OCI-LY3 (cell line): Measurements from ENCODE around the gene LIMD2.
"Not testable (repeated sequence)": the region's sequence is repeated elsewhere in the genome, so short reads cannot be mapped to it uniquely, and the experiment has no call there.

Source experiments
- H2AFZ ChIP-seq: fragments of 200-600, 300-600 bp; shearing (Covaris generic); 2 replicates; pipeline ENCODE4 v1.6.0; 2014; ENCODE audit warnings: antibody characterized with exemption, low read depth, low read length
- H3K27ac ChIP-seq: fragments of 200-600, 300-600 bp; sonication (generic); 2 replicates; pipeline ENCODE4 v1.5.1; 2014; ENCODE audit warnings: mild to moderate bottlenecking, low read length, moderate library complexity, mixed read lengths
- H3K27me3 ChIP-seq: fragments of 200-600, 300-600 bp; sonication (generic); 2 replicates; pipeline ENCODE4 v1.6.1; 2014; ENCODE audit warnings: low read depth, low read length, mixed read lengths
- H3K36me3 ChIP-seq: fragments of 200-600, 300-600 bp; sonication (generic); replicated peaks from 2 replicates; pipeline ENCODE3; 2014; ENCODE audit warnings: low read depth, low read length, mixed read lengths
- H3K4me1 ChIP-seq: fragments of 300-600, 200-600 bp; sonication (generic); 2 replicates; pipeline ENCODE4 v1.6.1; 2014; ENCODE audit warnings: low read length, mixed read lengths
- H3K4me2 ChIP-seq: fragments of 200-600, 300-600 bp; sonication (generic); 2 replicates; pipeline ENCODE4 v1.6.1; 2014; ENCODE audit warnings: low read length, mixed read lengths
- H3K4me3 ChIP-seq: fragments of 300-600, 200-600 bp; sonication (generic); 2 replicates; pipeline ENCODE4 v1.5.1; 2014; ENCODE audit warnings: antibody characterized with exemption, mild to moderate bottlenecking, low read length, moderate library complexity
- H3K79me2 ChIP-seq: fragments of 300-600, 200-600 bp; shearing (Covaris generic); 2 replicates; pipeline ENCODE4 v1.6.1; 2014; ENCODE audit warnings: mild to moderate bottlenecking, low read length, mixed read lengths
- H3K9ac ChIP-seq: fragments of 300-600, 200-600 bp; shearing (Covaris generic); 2 replicates; pipeline ENCODE4 v1.6.0; 2014; ENCODE audit warnings: mild to moderate bottlenecking, low read length, moderate library complexity
- H3K9me3 ChIP-seq: fragments of 200-600, 300-600 bp; shearing (Covaris generic); 2 replicates; pipeline ENCODE4 v1.6.1; 2014; ENCODE audit warnings: low read length, mixed read lengths; ENCODE audit not compliant: insufficient read depth
- H4K20me1 ChIP-seq: fragments of 200-600, 300-600 bp; sonication (generic); 2 replicates; pipeline ENCODE4 v1.6.1; 2016; ENCODE audit warnings: low read length, mixed read lengths; ENCODE audit not compliant: insufficient read depth
- EZH2phosphoT487 ChIP-seq: fragments of 200-600 bp; shearing (Covaris generic); IDR thresholded peaks from 2 replicates; pipeline ENCODE4 v1.6.1; 2018; ENCODE audit warnings: antibody characterized with exemption, mixed run types, low read depth
- TF ChIP-seq, protein P1 (sequence below): fragments of 200-600, 300-600 bp; sonication (generic); IDR thresholded peaks from 2 replicates; pipeline ENCODE4 v1.5.1; 2014; ENCODE audit warnings: antibody characterized with exemption, low read length, low read depth

Gene LIMD2

DNA sequence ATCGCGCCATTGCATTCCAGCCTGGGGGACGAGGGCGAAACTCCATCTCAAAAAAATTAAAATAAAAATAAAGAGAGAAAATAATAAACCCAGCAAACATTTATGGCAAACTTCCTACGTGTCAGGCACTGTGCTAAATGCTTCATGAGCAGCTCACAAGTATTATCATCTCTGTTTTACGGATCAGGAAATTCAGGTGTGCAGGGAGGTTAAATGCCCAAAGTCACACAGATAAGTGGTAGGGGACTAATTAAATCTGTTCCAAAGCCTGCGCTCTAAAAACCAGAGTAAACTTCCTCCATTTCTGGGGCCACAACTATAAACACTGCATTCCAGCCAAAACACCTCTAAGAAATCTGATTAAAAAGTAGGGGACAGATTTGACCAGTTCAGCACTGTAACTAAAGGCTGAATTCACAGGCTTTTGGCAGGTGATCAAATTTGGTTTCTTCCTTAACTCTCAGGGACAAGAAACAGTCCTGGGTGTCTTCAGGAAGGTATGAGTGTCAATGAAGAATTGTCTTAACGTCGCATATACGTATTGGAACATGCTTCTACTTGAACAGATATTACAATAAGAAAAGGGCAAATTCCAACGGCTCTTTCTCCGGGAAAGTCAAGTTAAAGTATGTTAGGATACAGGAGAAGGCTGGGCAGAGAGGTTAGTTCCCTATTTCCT is 40.7 kb upstream of the LIMD2 start:
- Histone ChIP-seq H3K9me3 (no peaks in the 10 kb centered on the region), H3K79me2 (peaks cover 25% of the 10 kb centered on the region), H3K27ac (peak overlapping the region; percentile 86), H3K9ac (peak overlapping the region; percentile 95), H3K27me3 (no peaks in the 10 kb centered on the region), H3K4me2 (peak overlapping the region; percentile 91), H3K4me3 (peak overlapping the region; percentile 87), H2AFZ (no peak overlapping the region; the same call in 1 of the 2 replicates), H3K4me1 (peaks cover 16% of the 10 kb centered on the region), H4K20me1 (no peaks in the 10 kb centered on the region), H3K36me3 (peaks cover 3% of the 10 kb centered on the region)
- no peak for TF ChIP-seq EZH2phosphoT487
- TF ChIP-seq, protein P1, sequence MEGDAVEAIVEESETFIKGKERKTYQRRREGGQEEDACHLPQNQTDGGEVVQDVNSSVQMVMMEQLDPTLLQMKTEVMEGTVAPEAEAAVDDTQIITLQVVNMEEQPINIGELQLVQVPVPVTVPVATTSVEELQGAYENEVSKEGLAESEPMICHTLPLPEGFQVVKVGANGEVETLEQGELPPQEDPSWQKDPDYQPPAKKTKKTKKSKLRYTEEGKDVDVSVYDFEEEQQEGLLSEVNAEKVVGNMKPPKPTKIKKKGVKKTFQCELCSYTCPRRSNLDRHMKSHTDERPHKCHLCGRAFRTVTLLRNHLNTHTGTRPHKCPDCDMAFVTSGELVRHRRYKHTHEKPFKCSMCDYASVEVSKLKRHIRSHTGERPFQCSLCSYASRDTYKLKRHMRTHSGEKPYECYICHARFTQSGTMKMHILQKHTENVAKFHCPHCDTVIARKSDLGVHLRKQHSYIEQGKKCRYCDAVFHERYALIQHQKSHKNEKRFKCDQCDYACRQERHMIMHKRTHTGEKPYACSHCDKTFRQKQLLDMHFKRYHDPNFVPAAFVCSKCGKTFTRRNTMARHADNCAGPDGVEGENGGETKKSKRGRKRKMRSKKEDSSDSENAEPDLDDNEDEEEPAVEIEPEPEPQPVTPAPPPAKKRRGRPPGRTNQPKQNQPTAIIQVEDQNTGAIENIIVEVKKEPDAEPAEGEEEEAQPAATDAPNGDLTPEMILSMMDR, result no peak

DNA sequence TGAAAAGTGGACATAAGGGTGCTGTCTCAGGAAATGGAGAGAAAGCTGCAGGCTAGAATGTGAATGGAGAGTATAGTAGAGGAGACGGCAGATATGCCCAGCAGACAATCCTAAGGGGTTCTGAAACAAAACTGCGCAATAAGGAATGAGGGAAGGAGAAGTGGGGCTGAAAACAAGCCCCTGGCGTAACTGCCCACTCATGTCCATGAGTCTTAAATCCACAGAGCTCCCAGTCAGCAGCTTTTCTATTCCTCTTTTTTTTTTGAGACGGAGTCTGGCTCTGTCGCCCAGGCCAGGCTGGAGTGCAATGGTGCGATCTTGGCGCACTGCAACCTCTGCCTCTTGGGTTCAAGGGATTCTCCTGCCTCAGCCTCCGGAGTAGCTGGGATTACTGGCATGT is 35.8 kb upstream of the LIMD2 start:
- Histone ChIP-seq H3K4me1 (peaks cover 7% of the 10 kb centered on the region), H3K79me2 (peaks cover 17% of the 10 kb centered on the region), H3K27ac (no peak overlapping the region), H3K36me3 (peaks cover 9% of the 10 kb centered on the region), H3K4me2 (no peak overlapping the region), H3K4me3 (no peak overlapping the region), H3K9me3 (no peaks in the 10 kb centered on the region), H2AFZ (no peak overlapping the region), H3K9ac (no peak overlapping the region), H4K20me1 (0 out of 2 replicates have a peak, but pooled peaks cover 3% of the 10 kb centered on the region), H3K27me3 (no peaks in the 10 kb centered on the region)
- TF ChIP-seq, protein P1, result no peak

DNA sequence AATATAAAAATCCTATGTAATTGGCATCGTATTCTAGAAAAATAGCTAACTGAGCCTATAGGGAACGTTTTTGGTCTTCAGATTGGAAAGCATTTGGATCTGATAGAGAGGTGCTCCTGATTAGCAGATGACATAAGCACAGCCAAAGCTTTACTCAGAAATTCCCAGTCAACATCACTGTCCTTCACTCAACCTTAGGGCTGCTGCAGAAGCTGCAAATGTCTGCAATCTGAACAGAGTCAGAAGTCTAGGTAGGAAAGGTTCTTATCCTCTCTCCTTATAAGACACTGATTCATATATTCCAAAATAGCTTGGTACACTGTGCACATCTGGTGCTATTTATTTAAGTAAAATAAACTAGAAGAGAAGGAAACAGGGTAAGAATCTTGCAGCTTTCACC is 22.5 kb upstream of the LIMD2 start:
- no peaks in the 10 kb centered on the region for H3K4me1 ChIP-seq
- no peaks in the 10 kb centered on the region for H3K9me3 ChIP-seq
- no peak overlapping the region for H3K4me3 ChIP-seq
- no peaks in the 10 kb centered on the region for H3K79me2 ChIP-seq
- no peaks in the 10 kb centered on the region for H4K20me1 ChIP-seq
- TF ChIP-seq EZH2phosphoT487, result no peak
- TF ChIP-seq, protein P1, result no peak
- H3K36me3 ChIP-seq, result peaks cover 15% of the 10 kb centered on the region
- H3K4me2 ChIP-seq, result no peak overlapping the region
- H3K9ac ChIP-seq, result no peak overlapping the region
- no peak overlapping the region for H3K27ac ChIP-seq
- H3K27me3 ChIP-seq, result no peaks in the 10 kb centered on the region
- H2AFZ ChIP-seq, result no peak overlapping the region

DNA sequence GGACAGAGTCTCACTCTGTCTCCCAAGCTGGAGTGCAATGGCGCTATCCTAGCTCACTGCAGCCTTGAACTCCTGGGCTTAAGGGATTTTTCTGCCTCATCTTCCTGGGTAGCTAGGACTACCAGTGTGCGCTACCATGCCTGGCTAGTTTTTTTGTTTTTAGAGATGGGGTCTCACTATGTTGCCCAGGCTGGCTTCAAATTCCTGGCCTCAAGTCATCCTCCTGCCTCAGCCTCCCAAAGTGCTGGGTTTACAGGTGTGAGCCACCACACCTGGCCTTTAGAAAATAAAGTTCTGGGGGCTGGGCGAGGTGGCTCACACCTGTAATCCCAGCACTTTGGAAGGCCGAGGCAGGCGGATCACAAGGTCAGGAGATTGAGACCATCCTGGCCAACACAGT is 20.3 kb upstream of the LIMD2 start:
- H3K4me3 ChIP-seq, H3K9ac ChIP-seq, H3K4me1 ChIP-seq, H3K4me2 ChIP-seq, H4K20me1 ChIP-seq, H2AFZ ChIP-seq, H3K27me3 ChIP-seq, H3K79me2 ChIP-seq, H3K9me3 ChIP-seq, H3K36me3 ChIP-seq, H3K27ac ChIP-seq: not testable (repeated sequence)
